Activated CD4-positive, alpha-beta T cell treated with anti-CD3 and anti-CD28 coated beads for 48 hours (primary cell): Measurements from ENCODE around the gene REXO2.

Experiments
- DNase-seq: peaks from one replicate; pipeline ENCODE4 v3.0.0-alpha.2; 2020

The REXO2 gene

GRCh38 chr11:114441921-114442320, 2.7 kb downstream of the REXO2 start:
- DNase-seq = no peak

DNA sequence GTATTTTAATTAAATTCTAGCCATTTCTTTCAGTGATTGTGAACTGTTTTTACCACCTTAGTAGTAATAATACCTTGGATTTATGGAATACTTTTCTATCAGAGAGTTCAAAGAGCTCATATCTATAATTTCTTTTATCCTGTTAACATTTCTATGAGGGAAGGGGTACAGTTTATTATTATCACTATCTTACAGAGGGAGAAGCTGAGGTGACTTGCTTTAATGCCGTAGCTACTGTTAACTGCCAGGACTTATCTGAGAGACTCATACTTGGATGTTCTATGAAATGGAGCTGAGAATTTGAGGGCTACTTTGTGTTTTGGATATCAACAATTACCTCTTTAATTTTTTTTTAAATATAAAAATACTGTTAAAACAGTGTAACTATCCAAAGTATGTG, 3.3 kb downstream of the REXO2 start:
- no peak for DNase-seq

- DNase-seq = no peak
Observed at GRCh38 chr11:114447444-114447843, 8.2 kb downstream of the REXO2 start.

DNA sequence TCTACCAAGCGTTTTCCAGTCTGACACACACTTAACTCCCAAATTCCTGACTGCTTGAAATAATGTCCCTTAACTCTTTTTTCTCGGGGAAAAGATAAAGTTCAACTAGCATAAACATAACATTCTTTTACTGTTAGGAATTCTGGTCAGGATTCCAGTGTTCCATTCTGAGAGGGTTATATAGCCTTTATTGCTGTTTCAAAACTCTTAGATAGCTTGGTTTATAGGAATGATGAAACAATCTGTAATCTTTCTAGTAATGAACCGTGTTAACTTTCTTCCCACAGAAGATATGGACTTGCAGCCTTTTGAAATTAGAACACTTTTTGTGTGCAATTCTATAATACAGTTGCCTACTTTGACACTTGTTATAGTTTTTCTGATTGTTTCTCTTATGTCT, 8.6 kb downstream of the REXO2 start:
- no peak for DNase-seq

DNA sequence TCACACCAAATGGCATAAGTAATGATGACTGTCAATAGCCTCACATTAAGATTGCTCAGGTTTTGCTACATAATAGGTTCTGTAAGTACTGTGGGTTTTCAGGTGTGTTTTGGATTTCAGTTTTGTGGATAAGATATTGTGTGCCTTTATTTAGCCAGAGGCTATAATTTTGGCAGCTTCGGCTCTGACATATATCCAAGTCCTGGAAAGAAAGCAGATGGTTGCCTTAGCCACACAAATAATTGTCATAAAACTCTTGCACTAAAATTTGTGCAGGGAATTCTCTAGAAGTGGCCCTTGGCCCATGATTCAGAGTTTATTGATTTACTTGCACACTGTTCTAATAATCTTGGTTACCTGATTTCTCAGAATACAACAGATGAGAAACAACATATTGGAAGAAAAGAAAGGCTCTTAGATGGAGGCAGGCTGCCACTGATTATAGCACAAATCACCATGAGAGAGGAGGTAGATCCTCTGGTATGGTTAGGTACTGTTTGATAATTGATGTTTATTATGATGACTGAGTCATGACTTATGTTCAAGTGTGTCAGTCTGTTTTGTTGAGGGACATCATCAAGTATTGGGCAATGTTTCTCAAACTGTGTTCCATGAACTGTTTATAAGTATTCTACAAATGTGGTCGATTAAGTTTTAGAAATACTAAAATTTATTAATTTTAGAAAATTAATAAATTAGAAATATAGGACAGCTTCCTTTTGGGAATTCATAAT, 9.6 kb downstream of the REXO2 start:
- no peak for DNase-seq

- DNase-seq = no peak
Observed at GRCh38 chr11:114449845-114450244, 10.6 kb downstream of the REXO2 start.

DNA sequence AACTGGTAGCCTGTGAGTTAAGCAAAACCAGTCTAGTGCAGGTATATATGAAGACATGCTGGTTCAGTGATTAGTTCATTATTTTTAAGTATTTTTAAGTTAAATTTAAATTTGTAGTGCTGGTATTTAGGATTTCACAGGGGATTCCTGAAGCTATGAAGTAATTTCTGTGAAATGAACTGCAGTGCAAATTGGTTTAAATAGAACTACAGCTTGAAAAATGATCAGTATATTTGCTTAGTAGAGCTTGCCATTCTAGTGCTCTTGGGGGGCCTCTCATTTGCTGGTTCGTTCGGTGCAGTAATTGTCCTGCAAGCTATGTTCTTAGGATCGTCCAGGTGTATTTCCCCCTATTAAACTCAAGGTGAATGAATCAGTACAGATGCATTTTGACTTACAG, 13.1 kb downstream of the REXO2 start:
- no peak for DNase-seq

DNA sequence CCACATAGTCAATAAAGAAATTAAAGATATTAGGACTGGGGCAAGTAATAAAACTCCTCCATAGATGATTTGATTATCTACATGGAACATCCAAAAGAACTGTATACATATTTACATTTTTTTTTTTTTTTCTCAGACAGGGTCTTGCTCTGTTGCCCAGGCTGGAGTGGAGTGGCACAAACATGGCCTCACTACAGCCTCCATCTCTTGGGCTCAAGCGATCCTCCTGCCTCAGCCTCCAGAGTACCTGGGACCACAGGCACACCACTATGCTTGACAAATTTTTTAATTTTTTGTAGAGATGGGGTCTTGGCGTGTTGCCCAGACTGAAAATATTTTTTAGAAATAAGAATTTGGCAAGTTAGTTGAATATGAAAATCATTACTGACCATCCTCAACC, 24.7 kb downstream of the REXO2 start:
- no peak for DNase-seq

- no peak for DNase-seq
Observed at GRCh38 chr11:114466742-114467141, 27.5 kb downstream of the REXO2 start.

DNA sequence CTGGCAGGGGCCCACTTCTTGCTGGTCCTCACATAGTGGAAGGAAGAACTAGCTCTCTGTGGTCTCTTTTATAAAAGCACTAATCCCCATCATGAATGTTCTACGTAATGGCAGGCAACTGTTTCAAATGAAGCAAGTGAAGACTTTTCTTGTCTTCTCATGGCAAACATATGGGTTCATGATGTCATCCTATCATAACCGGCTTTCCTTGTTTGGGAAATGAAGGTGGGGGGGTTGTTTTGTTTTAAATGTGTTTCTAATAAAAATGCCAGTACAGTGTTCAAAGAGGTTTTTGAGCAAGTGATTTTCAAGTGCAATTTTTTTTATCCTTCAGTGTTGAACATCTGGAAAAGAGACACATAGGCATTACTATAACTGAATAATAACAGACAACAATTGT, 33.4 kb downstream of the REXO2 start:
- DNase-seq = no peak

DNA sequence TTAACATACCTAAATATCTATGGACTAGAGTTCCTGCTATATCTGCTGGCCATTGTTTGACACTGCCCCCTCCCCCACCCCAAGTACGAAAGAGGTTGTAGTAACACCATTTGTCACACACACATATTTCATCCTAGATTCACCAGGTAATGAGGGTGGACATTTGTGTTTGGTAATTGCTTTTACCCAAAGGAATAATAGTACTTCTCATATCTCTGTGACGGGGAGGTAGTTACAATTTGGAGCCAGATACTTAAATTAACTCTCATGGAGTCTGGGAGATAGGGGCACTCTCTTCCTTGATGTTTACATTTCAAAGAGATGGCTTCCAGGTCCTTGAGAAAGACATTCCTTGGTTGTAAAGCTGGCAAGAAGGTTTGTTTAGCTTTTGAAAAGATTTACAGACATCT, 38.7 kb downstream of the REXO2 start:
- no peak for DNase-seq

DNA sequence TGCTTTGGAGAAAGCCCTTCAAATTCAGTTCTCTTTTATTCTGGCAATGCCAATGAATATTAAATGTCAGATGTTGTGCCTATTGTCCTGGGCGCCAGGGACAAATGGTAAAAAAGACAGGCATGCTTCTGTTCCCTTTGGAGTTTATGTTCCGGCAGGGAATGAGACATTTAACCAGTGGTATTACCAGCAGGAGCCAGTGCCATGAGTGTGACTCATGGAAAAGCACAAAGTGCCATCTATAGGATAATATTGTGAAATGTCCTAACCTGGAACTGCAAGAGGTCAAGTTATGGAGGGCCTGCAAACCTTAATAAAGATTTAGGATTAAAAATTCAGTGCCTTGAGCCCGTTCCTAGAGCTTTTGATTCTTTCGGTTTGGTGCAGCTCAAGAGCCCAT, 39.5 kb downstream of the REXO2 start:
- no peak for DNase-seq

GRCh38 chr11:114479331-114479730, 40.1 kb downstream of the REXO2 start:
- DNase-seq = no peak

GRCh38 chr11:114482114-114482513, 42.8 kb downstream of the REXO2 start:
- no peak for DNase-seq

GRCh38 chr11:114483929-114484328, 44.7 kb downstream of the REXO2 start:
- no peak for DNase-seq

DNA sequence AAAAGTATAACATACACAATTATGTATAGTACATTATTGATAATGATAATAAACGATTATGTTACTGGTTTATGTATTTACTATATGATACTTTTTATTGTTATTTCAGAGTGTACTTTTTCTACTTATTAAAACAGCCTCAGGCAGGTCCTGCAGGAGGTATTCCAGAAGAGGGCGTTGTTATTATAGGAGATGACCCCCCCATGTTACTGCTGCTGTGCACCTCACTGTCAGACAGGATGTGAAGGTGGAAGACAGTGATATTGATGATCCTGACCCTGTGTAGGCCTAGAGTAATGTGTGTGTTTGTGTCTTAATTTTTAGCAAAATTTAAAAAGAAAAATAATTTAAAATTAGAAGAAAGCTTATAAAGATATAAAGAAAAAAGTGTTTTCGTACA, 57.6 kb downstream of the REXO2 start:
- no peak for DNase-seq

GRCh38 chr11:114499756-114500155, 60.5 kb downstream of the REXO2 start:
- no peak for DNase-seq
